NCI-H2029 treated with DMSO at 0.1 percent for 48 hours (cell line): ENCODE measurements around the gene CENPF.
"Not testable (repeated sequence)": the region's sequence is repeated elsewhere in the genome, so short reads cannot be mapped to it uniquely, and the experiment has no call there.

ENCODE experiments used
- DNase-seq: peaks from one replicate; lab custom pipeline; 2025; lab: John Stamatoyannopoulos, UW

Gene CENPF

DNA sequence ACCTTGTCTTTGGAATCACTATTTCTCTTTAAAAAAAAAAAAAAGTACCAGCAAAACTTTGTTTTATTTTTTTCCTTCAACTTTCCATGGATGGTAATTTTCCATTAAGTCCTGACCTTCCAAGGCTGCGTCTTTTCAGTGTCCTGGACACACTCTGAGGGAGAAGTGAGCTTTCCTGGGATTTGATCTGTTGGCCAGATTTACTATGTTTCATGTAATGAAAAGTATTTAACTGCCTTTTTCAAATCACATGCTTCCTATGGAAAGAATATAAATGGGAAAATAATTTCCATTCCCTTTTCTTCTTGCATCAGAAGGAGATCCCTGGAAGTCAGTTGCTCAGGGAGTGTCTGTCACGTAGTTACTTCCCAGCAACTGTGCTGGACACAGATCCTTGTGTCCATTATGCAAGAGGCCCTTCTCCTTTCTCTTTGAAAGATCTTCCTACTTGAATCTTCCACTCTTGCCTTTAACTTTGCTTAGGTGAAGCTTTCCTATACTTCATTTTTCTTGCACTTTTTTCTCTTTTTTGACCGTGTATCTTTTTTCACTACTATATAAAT is 59.3 kb downstream of the CENPF start:
- no peak for DNase-seq

DNA sequence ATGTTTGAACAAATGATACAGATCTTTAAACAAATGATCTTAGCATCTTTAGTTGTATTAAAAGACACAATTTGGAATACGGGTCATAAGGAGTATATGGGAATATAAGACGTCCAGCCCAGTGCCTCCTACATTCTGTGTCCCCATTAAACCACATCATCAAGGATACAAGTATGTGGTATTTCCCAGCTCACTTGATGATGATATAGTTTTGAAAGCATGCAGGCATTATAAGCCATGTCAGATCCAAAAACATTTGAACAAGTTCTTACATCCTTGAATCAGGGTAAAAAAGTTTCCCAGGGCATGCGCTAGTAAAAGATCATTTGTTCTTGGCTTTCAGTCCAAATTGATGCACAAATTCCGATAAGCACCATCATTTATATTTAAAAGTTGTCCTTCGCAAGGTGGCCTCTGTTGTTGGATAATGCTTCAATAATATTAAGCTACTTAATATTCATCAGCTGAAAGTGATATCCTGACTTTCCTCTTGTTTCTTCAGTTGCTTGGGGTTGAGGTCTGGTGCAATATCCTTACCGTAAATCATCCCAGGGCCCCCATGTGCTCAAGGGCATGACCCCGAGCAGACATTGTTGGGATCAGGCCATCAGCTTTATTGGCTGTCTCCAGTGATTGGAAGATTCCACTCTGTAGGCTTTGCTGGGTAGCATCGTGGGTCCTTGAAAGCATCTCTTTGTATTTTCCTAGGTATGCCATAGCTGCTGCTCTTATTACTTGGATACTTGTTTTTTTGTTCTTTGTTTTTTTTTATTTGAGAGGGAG is 61.8 kb downstream of the CENPF start:
- no peak for DNase-seq

DNA sequence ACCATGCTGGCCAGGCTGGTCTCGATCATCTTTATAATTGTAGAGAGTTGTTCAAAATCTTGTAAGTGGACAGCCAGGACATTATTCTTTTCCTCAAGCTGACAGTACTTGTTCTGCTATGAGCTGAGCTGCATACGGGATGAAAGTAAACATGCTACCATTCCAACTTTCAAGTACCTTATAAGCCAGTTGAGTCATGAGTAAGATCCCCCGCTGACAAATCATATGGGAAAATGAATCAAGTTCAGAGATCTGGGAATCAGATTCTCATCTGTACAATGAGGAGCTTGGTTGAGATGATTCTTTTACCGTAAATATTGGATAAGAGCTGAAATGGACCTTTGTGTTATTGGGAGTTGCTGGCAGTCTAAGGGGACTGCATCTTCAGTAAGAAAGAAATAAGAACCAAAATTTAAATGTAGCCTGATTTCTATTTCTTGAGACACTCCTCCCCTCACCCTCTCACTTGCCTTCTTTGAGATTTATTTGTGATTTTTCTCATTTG is 62.7 kb downstream of the CENPF start:
- no peak for DNase-seq

DNA sequence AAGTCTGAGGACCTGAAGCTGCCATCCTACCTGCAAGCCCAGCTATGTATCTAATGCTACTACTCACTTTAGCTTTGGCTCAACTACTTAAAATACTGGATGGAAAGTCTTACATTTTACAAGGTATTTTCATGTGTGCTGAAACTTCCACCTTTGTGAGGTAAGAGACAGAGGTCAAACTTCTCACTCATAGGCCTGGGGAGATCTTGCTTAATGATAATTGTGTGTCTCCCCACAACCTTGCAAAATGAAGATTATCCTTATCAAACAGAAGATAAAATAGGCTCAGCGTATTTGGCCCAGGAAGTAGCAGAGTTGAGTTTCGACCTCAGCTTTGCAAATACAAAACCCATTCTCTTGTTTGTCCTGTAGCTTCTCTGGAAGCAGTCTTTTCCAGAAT is 63.7 kb downstream of the CENPF start:
- no peak for DNase-seq

DNA sequence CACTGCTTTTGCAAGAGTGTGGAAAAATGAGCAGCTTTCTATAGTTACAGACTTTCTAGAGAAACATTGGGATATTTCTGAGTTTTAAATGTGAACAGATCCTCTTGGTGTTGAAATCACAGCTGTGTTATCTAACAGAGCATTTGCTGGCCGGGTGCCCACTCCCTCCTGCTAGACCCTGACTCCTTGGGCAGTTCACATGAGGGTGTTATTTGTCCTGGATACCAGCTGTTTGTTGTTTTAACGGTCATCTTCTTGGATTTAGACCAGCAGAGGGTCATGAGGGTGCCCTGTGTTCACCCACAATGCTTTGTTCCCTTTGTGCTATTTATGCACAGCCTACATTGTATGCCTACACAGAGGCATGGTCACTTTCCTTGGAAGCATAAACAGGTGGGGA is 67.1 kb downstream of the CENPF start:
- no peak for DNase-seq

DNA sequence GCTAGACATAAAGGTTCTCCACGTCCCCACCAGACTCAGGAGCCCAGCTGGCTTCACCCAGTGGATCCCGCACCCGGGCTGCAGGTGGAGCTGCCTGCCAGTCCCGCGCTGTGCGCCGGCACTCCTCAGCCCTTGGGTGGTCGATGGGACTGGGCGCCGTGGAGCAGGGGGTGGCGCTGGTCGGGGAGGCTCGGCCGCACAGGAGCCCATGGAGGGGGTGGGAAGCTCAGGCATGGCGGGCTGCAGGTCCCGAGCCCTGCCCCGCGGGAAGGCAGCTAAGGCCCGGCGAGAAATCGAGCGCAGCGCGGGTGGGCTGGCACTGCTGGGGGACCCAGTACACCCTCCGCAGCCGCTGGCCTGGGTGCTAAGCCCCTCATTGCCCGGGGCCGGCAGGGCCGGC is 70.0 kb downstream of the CENPF start:
- DNase-seq = not testable (repeated sequence)

DNA sequence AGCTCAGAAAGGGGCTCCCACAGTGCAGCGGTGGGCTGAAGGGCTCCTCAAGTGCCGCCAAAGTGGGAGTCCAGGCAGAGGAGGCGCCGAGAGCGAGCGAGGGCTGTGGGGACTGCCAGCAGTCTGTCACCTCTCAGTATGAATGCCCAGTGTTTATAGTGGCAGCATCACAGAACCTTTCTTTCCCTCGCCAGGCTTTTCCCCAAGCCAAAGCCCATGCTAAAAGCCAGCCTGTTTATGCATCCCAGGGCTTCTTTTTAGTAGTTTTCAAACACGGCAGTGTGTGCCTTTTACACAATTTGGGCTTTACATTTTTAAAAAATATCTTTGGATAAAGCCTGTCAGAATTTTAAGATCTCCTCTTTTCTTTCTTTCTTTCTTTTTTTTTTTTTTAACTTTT is 70.6 kb downstream of the CENPF start:
- no peak for DNase-seq

DNA sequence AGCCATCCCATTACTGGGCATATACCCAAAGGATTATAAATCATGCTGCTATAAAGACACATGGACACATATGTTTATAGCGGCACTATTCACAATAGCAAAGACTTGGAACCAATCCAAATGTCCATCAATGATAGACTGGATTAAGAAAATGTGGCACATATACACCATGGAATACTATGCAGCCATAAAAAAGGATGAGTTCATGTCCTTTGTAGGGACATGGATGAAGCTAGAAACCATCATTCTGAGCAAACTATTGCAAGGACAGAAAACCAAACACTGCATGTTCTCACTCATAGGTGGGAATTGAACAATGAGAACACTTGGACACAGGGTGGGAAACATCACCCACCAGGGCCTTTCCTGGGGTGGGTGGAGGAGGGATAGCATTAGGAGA is 72.5 kb downstream of the CENPF start:
- DNase-seq = not testable (repeated sequence)

DNA sequence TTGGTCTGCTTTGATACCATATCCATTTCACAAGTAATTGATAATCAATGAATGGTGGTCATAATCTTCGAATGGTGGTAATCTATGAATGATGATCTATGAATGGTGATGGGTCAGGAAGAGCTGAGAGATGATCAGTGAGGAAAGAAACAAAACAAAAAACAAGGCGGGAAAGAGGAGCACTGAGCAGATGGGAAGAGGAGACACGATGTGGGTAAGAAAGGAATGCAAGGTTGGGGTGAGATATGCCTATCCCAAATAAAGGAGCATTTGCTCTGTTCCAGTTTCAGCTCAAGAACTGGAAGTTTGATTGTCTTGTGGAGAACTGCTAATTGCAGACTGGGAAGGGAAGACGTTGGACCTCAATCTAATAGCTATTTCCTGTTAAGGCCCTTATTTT is 73.8 kb downstream of the CENPF start:
- DNase-seq = no peak

DNA sequence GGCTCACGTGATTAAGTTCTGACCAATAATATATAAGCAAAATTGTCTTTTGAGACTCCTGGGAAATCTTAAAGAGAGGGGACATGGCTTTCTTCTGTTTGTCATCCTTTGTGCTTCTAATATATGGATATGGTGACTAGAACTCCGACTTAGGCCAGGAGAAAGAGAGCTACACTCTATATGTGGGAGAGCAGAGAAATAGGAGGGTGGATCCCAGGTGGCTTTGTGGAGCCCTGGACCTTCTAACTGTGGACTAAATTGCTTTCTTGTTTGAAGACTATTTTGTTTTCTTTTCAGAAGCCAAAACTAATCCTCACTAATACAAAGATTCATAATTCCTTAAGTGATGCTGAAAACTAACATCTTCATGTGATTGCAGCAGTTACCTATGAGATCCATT is 75.0 kb downstream of the CENPF start:
- no peak for DNase-seq

DNA sequence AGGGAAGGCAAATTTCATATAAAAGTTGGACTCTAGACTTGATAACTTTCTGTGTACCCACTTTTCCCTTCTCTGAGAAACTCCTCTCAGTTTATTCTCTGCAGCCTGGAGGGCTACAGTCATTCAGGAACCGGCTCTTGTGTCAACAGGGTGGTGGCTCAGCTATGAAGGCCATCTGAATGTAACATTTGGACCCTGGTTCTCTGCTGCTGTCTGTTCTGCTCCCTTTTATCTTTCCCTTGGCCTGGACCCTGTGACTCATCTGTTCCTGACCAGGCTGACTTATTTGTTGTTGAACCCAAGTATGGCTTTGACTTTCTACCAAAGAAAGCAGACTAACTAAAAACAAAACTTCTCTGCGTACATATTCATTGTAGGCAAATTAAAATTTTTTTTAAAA is 75.4 kb downstream of the CENPF start:
- DNase-seq = no peak

DNA sequence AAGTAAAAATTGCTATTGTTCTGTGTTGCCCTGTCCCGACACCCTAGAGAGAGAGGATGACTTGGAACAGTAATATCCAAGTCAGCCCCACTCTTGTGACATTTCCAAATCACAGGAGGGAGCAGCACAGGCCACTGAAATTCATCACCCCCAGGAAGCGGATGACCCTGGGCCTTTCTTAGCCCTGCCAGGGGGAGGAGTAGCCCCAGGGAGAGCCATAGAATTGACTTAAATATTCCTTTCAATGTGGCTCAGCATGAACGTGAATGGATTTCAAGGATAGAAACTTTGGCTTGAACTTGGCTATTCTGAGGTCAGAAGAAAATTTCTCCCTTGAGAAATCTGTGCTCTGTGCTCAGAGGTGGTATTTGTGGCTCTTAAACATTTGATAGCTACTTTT is 80.6 kb downstream of the CENPF start:
- no peak for DNase-seq

DNA sequence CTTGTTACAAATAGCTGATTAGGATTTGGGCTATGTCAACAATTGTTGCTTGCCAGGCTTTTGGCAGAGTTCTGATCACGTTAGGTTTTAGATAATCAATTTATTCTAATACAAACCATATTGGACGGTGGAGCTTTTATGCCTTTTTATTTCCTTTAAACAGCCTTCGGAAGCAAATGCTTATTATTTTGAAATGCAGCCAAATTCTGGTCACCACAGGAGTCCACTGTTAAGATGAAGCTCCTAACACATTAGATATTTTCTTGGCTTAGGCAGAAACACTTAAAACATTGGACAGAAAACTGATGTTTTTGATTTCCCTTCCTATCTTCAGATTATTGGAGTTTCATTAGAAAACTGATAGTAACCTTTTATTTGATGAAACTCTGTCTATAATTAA is 82.9 kb downstream of the CENPF start:
- no peak for DNase-seq

DNA sequence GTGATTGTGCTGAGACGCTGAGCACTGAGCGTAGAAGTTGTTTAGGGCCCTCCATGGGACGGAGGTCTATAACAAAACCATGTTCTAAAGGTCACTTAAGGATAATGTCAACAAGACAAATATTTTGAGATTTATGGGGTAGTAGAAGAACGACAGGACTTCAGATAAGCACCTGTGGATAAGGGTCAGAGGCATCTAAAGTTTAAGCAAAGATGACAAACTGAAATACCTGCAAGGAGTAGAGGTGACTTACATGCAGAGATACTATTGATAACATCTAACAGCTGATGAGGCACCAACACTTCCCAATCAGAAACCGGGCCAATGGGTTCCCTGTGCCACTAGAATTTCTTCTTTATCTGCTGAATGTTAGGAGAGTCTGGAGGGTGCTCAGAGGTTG is 83.5 kb downstream of the CENPF start:
- DNase-seq = no peak

DNA sequence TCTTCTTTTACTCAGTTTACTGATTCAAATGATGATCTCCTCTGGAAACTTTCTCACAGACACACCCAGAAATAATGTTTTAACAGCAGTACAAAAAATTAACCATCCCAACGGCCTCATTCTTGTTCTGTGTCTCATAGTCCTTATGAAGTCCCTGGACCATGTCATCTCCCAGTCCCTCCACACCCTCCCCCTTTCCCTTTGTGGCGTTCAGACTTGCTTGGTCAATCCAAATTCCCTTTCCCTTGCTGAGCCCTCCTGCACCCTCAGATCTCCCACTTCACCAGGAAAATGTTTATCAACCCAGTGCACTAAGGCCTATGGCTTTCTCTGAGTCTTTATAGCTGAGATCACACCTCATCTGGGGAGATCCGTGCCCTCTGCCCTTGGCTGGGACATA is 85.9 kb downstream of the CENPF start:
- no peak for DNase-seq

DNA sequence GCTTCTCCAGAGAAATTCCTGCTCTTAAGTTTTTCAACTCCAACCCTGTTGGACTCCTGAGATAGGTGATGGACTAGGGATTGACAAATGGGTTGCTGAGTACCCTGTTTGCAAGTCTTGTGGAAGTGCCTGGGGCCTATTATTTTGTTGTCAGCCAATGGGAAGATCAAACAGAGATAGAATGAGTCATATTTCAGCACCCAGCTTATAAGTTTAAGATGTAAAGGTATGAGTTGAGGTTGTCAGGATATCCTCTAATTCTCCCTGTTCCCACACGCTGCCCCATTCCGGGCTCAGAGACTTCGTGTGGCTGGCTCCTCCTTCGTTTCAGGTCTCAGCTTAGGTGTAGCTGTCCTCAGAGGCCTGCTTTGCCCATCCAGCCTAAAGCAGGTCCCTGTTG is 91.8 kb downstream of the CENPF start:
- DNase-seq = no peak

DNA sequence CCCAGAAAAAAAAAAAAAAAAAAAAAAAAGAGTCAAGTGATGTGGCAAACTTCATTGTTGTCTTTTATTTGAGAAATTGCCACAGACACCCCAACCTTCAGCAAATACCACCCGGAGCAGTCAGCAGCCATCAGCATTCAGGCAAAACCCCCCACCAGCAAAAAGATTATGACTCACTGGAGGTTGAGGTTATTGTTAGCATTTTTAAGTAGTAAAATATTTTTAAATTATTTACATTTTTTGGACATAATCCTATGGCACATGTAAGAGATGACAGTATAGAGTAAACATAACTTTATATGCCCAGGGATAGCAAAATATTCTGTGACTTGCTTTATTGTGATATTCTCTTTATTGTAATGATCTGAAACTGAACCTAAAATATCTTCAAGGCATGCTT is 95.6 kb downstream of the CENPF start:
- no peak for DNase-seq

DNA sequence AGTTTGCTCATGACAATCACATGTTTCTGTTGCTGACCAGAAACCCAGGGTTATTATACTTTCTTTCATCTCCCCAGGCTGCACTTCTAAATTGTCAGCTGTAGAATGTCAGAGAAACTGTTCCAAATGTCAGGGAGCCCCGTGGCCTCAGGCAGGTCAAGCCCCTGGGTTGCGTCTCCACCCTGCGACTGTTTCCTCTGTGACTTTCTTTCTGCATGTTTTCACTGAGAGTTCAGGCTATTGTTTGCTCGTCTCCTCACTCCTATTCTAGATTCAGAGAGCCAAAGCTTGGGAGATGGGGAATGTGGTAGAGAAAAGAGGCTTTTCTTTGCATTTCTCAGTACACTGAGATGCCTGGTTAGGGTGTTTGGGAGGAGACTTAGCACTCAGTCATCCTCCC is 97.4 kb downstream of the CENPF start:
- DNase-seq = no peak

DNA sequence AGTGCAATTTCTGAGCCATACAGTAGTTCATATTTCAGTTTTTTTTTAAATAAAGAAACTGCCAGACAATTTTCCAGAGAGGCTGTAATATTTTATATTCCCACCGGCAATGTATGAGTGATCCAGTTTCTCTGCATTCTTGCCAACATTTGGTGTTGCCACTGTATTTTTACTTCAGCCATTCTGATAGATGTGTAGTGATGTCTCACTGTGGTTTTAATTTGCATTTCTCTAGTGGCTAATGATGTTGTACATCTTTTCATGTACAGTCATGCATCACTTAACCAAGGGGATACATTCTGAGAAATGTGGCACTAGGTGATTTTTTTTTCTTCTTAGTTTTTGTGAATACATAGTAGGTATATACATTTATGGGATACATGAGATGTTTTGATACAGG is 99.6 kb downstream of the CENPF start:
- no peak for DNase-seq

DNA sequence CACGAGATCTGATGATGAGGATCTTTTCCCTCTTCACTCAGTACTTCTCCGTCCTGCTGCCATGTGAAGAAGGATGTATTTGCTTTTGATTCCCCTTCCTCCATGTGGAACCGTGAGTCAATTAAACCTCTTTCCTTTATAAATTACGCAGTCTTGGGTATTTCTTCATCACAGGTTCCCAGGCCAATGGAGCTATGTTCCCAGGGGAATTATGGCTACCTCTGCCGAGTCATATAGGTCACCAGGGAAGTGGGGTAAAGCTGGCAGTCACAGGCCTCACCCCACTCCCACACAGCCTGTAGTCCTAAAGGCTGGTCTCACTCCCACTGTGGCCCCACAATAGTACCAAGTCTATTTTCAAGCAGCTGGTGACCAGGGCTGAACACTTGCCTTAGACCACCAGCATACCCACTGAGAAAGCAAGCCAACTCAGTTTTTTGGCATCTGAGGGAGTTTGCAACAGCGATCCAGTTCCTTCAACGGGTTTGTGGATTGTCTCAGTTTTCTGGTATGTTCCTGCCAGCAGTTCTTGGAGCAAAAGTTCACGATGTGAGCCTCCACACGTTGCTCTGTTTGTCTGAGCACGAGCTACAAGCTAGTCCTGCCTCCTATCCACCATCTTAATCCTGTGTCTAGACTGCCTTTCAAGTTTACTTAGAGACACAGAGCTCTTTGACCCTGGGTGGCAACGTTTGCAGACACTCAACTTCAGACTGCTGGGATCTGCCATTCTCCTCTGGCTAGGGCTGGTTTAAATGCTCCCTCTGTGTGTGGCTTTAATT is 104.5 kb downstream of the CENPF start:
- DNase-seq = no peak

DNA sequence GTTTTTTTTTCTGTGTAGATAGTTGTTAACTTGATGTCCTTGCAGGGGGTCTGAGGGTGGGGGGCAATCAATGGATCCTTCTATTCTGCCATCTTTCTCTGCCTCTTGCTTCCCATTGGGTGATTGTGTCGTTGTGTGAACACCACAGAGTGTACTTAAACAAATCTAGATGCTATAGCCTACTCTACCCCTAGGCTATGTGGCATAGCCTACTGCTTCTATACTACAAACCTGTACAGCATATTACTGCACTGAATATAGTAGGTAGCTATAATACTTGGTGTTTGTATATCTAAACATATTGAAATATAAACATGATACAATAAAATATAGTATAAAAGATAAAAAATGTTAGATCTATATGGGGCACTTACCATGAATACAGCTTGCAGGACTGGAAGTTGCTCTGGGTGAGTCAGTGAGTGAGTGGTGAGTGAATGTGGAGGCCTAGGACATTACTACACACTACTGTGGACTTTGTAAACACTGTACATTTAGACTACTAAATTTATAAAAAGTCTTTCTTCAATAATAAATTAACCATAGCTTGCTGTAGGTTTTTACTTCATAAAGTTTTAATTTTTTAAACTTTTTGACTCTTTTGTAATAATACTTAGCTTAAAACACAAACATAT is 105.4 kb downstream of the CENPF start:
- no peak for DNase-seq

DNA sequence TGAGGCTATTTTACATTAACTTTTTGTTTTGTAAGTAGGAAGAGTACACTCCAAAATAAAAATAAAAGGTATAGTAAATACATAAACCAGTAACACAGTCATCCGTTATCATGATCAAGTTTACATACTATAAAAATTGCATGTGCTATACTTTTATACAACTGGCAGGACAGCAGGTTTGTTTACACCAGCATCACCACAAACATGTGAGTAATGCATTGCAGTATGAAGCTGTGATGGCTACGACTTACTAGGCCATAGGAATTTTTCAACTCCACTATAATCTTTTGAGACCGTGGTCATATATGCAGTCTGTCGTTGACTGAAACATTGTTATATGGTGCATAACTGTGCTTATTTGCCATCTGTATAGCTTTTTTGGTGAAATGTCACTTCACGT is 106.2 kb downstream of the CENPF start:
- no peak for DNase-seq

DNA sequence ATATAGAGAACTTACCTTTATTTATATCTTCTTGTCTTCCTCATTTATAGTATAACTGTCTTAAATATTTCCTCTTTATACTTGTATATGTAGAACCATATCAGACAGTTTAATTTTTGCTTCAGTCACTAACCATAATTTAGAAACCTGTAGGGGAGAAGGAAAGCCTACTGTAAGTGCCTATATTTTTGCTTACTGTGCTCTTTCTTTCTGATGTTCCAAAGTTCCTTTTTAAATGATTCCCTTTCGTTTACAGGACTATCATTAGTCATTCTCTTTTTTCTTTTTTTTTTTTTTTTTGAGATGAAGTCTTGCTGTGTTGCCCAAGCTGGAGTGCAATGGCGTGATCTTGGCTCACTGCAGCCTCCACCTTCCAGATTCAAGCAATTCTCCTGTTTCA is 109.7 kb downstream of the CENPF start:
- DNase-seq = no peak
